Measurements from ENCODE around the gene NPPA. TPM values are rescaled to one million over a fixed set of nuclear protein-coding genes. Genes with fewer than 3 reads are reported as not detected.
A peak's percentile ranks its signal among the peaks of the same experiment; 100 is the strongest.

The NPPA gene
- total and polyA plus RNA-seq, 9 of the 15 experiments (the other 6 are each of a cell fraction or from before 2014, with no cell fraction given) = not detected

GRCh38 chr1:11858968-11859871, 11.6 kb upstream of the NPPA start (continued):
- TF ChIP-seq, protein P1, sequence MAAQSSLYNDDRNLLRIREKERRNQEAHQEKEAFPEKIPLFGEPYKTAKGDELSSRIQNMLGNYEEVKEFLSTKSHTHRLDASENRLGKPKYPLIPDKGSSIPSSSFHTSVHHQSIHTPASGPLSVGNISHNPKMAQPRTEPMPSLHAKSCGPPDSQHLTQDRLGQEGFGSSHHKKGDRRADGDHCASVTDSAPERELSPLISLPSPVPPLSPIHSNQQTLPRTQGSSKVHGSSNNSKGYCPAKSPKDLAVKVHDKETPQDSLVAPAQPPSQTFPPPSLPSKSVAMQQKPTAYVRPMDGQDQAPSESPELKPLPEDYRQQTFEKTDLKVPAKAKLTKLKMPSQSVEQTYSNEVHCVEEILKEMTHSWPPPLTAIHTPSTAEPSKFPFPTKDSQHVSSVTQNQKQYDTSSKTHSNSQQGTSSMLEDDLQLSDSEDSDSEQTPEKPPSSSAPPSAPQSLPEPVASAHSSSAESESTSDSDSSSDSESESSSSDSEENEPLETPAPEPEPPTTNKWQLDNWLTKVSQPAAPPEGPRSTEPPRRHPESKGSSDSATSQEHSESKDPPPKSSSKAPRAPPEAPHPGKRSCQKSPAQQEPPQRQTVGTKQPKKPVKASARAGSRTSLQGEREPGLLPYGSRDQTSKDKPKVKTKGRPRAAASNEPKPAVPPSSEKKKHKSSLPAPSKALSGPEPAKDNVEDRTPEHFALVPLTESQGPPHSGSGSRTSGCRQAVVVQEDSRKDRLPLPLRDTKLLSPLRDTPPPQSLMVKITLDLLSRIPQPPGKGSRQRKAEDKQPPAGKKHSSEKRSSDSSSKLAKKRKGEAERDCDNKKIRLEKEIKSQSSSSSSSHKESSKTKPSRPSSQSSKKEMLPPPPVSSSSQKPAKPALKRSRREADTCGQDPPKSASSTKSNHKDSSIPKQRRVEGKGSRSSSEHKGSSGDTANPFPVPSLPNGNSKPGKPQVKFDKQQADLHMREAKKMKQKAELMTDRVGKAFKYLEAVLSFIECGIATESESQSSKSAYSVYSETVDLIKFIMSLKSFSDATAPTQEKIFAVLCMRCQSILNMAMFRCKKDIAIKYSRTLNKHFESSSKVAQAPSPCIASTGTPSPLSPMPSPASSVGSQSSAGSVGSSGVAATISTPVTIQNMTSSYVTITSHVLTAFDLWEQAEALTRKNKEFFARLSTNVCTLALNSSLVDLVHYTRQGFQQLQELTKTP (IDR thresholded peaks at IDR 0.05; ENCODE audit: low read depth in 1 of 2, partially characterized antibody in 2 of 2) = peak in 1 of 2 experiments; percentile 94
- TF ChIP-seq FOXK2 (conservative IDR thresholded peaks at IDR 0.05 in 1 of 2, IDR thresholded peaks at IDR 0.05 in 1 of 2; ENCODE audit: low read depth in 2 of 2) = no peak
- no peak for TF ChIP-seq SNIP1 (IDR thresholded peaks at IDR 0.05; ENCODE audit: low read depth)
- no peak for TF ChIP-seq PATZ1 (CRISPR knock-in tag; IDR thresholded peaks at IDR 0.05; ENCODE audit: borderline replicate concordance)
- TF ChIP-seq SOX6 (IDR thresholded peaks at IDR 0.05) = no peak
- TF ChIP-seq LARP7 (IDR thresholded peaks at IDR 0.05) = no peak
- TF ChIP-seq HIVEP1 (CRISPR knock-in tag; IDR thresholded peaks at IDR 0.05) = no peak
- TF ChIP-seq, protein P2, sequence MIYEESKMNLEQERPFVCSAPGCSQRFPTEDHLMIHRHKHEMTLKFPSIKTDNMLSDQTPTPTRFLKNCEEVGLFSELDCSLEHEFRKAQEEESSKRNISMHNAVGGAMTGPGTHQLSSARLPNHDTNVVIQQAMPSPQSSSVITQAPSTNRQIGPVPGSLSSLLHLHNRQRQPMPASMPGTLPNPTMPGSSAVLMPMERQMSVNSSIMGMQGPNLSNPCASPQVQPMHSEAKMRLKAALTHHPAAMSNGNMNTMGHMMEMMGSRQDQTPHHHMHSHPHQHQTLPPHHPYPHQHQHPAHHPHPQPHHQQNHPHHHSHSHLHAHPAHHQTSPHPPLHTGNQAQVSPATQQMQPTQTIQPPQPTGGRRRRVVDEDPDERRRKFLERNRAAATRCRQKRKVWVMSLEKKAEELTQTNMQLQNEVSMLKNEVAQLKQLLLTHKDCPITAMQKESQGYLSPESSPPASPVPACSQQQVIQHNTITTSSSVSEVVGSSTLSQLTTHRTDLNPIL (CRISPR knock-in tag; IDR thresholded peaks at IDR 0.05) = no peak
- TF ChIP-seq NFYB (IDR thresholded peaks at IDR 0.05; ENCODE audit: extremely low read depth, insufficient read length) = no peak
- TF ChIP-seq ZBTB49 (CRISPR knock-in tag; IDR thresholded peaks at IDR 0.05; ENCODE audit: borderline replicate concordance) = 0 out of 2 replicates have a peak, but pooled peaks have one; percentile 74
- TF ChIP-seq E2F5 (CRISPR knock-in tag; IDR thresholded peaks at IDR 0.05) = peak; percentile 74; the same call in 1 of the 2 replicates
- TF ChIP-seq ETV6 (IDR thresholded peaks at IDR 0.05; ENCODE audit: borderline replicate concordance in 1 of 2, low read depth in 2 of 2, low read length in 1 of 2) = no peak
- 0 out of 2 replicates have a peak, but pooled peaks have one; percentile 88 for TF ChIP-seq ETV6 (CRISPR knock-in tag; IDR thresholded peaks at IDR 0.05; ENCODE audit: borderline replicate concordance)
- no peak for TF ChIP-seq POLR3G (IDR thresholded peaks at IDR 0.05; ENCODE audit: extremely low read depth, insufficient read length, insufficient replicate concordance)

Data from K562 (cell line).